ENCODE data around the gene PDGFRA.
"Not testable (repeated sequence)": the region's sequence is repeated elsewhere in the genome, so short reads cannot be mapped to it uniquely, and the experiment has no call there.

PDGFRA gene

GRCh38 chr4:54228056-54228527, 1.0 kb upstream of the PDGFRA start:
- DNase-seq = peak in 1 of 2 donors; percentile 10

- no peak for DNase-seq
Observed at GRCh38 chr4:54228546-54228945, 547 bp upstream of the PDGFRA start.

DNA sequence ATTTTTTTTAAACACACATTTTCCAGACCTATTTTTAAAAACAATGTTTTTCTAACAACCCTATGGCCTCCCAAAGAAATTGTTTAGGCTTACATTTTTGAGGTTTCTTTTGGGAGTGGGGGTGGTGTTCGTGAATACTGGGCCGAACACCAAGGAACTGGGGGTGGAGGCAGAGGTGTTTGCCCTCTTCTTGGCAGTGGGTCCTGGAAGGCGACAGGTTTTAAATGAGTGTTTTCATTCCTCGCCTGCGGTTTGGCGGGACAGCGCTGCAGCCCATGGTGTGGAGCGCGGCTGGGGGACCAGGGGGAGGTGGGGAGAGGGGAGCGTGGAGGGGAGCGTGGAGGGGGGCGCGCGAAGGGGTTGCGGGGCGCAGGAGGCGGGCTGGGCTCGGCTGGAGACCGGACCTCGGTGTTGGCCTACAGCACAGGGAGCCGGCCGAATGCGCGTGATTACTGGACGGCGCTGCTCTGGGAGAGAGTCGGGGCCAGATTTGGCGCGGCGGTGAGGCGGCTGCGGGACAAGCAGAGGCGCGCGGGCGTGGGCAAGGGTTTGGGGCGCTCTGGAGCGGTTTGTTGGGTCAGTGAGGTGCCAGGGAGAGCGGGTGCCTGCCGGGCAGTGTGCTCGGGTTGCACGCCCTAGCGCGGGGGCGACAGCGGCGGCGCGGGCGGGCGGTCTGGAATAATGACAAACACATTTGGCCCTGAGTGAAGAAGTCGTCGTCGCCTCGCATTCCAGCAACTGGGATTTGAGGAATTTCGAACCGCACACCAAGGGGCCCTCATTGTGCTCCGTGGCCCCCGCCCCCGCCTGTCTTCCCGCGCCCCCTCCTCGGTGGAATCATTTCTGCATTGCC, 764 bp downstream of the PDGFRA start:
- no peak for DNase-seq

- DNase-seq = no peak
Observed at GRCh38 chr4:54230484-54231418, 1.7 kb downstream of the PDGFRA start.

- no peak for DNase-seq
Observed at GRCh38 chr4:54231419-54231767, 2.3 kb downstream of the PDGFRA start.

DNA sequence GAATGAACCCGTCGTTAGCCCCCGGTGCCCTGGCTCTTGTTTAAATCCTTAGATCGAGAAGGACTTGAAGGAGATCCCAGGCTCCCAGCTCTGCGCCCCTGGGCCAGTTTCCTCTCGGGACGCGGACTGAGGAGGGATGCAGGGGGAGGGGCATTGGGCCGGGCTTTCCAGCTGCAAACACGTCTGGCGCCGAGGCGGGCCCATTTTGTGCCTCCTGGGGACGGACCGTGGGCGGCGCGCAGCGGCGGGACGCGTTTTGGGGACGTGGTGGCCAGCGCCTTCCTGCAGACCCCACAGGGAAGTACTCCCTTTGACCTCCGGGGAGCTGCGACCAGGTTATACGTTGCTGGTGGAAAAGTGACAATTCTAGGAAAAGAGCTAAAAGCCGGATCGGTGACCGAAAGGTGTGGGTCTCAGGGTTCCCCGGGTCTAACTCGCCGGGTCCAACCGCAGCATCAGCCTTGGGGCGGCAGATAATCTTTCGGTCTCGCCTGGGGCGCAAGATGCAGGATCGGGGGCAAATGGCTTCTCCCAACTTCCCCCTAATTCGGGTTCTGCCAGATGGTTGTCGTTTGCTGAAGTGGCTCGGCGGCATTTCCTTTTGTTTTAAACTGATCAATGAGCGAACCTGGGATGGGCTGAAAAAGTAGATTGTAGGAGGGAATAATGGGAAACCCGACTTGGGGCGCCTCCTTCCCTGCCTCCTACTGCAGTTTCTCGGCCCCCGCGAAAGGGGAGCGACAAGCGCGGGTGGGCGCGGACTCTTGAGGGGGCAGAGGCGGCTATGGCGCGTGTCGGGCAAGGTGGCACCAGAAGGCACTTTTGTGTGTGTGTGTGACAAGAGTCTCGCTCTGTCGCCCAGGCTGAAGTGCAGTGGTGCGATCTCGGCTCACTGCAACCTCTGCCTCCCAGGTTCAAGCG, 2.9 kb downstream of the PDGFRA start:
- no peak for DNase-seq

- DNase-seq = peak; percentile 65 to 68
Observed at GRCh38 chr4:54233277-54233696, 4.2 kb downstream of the PDGFRA start.

GRCh38 chr4:54233697-54234496, 4.8 kb downstream of the PDGFRA start:
- DNase-seq = peak; percentile 70 to 71

GRCh38 chr4:54234497-54235205, 5.6 kb downstream of the PDGFRA start:
- DNase-seq = no peak

DNA sequence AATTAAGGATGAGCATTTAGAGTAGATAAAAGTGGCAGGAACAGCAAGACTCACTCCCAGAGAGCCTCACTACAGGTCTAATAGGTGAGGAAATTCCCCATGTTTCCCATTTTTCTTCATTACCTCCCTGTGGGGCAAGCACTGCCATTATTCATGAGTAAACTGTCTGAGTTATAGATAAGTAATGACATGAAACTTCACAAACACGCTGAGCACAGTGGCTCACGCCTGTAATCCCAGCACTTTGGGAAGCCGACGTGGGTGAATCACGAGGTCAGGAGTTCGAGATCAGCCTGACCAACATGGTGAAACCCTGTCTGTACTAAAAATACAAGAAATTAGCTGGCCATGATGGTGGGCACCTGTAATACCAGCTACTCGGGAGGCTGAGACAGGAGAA, 7.2 kb downstream of the PDGFRA start:
- not testable (repeated sequence) for DNase-seq

GRCh38 chr4:54237770-54238169, 8.7 kb downstream of the PDGFRA start:
- DNase-seq = no peak

DNA sequence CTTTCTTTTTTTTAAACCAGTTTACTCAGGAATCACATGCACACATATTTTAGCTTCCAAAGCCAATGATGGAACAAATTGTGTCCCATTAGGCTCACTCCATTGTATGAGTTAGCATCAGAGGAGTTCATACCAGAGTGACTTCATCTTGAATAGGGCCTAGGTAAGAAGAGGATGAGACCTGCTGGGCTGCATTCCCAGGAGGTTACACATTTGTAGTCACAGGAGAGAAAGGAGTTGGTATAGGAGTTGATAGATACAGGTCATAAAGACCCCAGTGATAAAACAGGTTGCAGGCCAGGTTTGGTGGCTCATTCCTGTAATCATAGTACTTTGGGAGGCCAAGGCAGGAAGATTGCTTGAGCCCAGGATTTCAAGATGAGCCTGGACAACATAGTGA, 9.3 kb downstream of the PDGFRA start:
- no peak for DNase-seq

DNA sequence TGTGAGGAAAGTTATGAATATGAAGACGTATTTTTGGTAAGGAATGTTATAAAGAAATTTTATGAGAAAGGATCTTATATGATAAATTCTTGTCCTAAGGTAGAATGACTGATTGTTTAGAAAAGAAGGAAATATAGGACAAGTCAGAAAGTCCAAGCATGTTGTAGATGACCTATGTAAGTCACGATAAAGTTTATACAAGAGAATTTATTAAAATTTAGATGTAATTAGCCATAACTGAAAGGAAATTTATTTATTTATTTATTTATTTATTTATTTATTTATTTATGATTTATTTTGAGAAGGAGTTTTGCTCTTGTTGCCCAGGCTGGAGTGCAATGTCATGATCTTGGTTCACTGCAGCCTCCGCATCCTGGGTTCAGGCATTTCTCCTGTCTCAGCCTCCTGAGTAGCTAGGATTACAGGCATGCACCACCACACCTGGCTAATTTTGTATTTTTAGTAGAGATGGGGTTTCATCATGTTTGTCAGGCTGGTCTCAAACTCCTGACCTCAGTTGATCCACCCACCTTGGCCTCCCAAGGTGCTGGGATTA, 12.3 kb downstream of the PDGFRA start:
- DNase-seq = not testable (repeated sequence)

DNA sequence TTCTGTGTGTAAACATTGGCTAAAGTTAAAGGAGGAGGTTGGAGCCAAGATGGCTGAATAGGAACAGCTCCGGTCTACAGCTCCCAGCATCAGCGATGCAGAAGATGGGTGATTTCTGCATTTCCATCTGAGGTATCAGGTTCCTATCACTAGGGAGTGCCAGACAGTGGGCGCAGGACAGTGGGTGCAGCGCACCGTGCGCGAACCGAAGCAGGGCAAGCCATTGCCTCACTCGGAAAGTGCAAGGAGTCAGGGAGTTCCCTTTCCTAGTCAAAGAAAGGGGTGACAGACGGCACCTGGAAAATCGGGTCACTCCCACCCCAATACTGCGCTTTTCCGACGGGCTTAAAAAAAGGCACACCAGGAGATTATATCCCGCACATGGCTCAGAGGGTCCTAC, 14.4 kb downstream of the PDGFRA start:
- DNase-seq = not testable (repeated sequence)

DNA sequence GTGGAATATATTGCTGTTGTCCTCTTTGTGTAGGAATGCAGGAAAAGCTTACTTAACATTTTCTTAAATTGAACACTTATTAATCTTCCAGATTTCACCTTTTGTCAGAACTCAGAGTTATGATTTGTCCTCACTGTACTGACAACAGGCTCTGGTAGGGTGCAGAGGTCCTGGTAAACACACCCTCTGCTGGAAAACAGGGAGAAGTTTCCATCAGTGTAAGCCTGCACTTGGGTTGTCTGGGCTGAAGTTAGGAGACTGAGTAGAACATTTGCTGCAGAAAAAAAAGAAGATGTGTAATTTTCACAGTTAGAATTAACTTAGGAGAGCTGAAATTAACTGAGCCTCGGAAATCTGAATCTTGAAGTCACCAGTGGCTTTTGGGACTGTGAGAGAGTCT, 23.2 kb downstream of the PDGFRA start:
- DNase-seq = not testable (repeated sequence)

DNA sequence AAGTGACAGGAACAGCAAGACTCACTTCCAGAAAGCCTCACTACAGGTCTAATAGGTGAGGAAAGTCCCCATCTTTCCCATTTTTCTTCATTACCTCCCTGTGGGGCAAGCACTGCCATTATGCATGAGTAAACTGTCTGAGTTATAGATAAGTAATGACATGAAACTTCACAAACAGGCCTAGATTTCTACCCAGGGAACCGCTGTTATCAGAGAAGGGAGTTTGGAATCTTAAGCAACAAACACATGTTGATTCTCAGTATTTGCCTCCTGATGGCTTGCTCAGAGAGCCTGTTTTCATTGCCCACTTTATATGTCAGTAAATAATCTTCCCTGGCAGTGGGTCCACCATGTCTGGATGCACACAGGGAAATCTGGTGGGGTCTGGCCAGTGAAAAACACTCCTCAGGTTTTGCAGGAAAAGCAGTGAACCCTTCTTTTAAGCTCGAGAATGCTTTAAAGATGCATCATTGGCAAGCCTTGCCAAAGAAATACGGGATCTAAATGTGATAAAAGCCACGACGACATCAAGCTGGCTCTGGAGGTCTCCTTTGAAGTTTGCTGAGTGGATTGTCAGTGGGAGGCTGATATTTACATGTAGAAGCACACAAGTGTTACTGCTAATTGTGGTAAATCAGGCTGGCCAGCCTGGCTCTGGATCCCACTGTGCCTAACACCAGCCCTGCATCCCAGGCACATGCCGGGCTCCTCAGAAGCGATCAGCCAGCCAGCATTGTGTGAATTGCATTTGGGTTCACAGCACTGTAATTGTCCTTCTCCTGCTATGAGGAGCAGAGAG, 25.2 kb downstream of the PDGFRA start:
- DNase-seq = no peak

DNA sequence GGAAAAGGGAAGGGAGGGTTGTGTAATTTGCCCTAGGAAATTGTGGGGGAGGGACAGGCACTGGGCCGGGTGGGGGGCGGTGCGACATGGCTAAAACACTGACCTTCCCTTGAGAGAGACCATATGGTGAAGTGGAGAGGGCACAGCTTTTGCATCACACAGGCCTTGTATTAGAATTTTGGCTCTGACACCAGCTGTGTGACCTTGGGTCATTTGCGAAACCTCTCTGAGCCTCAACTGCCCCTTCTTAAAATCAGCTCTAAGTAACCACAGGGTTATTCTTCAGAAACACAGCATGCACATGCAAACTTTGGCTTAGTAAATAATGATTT, 25.8 kb downstream of the PDGFRA start:
- no peak for DNase-seq

- no peak for DNase-seq
Observed at GRCh38 chr4:54255881-54256280, 26.8 kb downstream of the PDGFRA start.

DNA sequence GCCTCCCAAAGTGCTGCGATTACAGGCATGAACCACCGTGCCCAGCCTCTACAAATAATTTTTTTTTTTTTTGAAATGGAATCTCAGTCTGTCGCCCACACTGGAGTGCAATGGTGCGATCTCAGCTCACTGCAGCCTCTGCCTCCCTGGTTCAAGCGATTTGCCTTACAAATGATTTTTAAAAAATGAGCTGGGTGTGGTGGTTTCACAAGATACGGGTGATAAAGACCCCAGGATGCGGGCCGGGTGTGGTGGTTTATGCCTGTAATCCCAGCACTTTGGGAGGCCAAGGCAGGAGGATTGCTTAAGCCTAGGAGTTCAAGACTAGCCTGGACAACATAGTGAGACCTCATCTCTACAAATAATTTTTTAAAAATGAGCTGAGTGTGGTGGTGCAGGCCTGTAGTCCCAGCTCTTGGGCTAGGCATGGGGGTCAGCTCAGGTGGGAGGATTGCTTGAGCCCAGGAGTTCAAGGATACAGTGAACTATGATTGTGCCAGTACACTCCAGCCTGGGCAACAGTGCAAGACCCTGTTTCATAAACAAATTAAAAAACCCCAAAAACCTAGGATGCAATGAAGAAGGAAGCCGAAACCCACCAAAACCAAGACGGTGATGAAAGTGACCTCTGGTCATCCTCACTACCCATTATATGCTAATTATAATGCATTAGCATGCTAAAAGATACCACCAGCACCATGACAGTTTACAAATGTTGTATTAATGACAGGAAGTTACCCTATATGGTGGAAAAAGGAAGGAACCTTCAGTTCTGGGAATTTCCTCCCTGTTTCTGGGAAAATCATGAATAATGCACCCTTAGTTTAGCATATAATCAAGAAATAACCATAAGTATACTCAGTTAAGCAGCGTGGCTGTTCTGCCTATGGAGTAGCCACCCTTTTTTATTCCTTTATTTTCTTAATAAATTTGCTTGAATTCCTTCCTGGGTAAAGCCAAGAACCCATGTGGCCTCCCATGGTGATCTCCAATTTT, 27.7 kb downstream of the PDGFRA start:
- no peak for DNase-seq

Data from CD4-positive, alpha-beta T cell treated with Interleukin-4 for 1 hour (primary cell).